Osteoblast (primary cell): ENCODE results near the gene TIMM10B. TPM values are rescaled to one million over a fixed set of nuclear protein-coding genes. Genes with fewer than 3 reads are reported as not detected.
"Not testable (repeated sequence)": the region's sequence is repeated elsewhere in the genome, so short reads cannot be mapped to it uniquely, and the experiment has no call there.

Experiments used
- DNase-seq: peaks from one replicate; pipeline ENCODE4 v3.0.0; 2011; ENCODE audit warnings: low spot score, mixed read lengths; ENCODE audit not compliant: insufficient read length; ENCODE audit errors: missing footprints
- H2AFZ ChIP-seq: 2 replicates; pipeline ENCODE4 v1.6.0; 2011; ENCODE audit warnings: mild to moderate bottlenecking, low read length
- H3K27ac ChIP-seq: 2 replicates; pipeline ENCODE4 v1.5.1; 2011; ENCODE audit warnings: mild to moderate bottlenecking, low read depth, low read length, moderate library complexity
- H3K27me3 ChIP-seq: 2 replicates; pipeline ENCODE4 v1.6.0; 2012; ENCODE audit warnings: mild to moderate bottlenecking, control low read depth, inconsistent platforms, low read length, moderate library complexity; ENCODE audit not compliant: insufficient read depth
- H3K36me3 ChIP-seq: 2 replicates; pipeline ENCODE4 v1.5.1; 2011; ENCODE audit warnings: mild to moderate bottlenecking, low read length, control low read depth, moderate library complexity; ENCODE audit not compliant: insufficient read depth
- H3K4me1 ChIP-seq: 2 replicates; pipeline ENCODE4 v1.5.1; 2011; ENCODE audit warnings: mild to moderate bottlenecking, low read length, control low read depth, moderate library complexity; ENCODE audit not compliant: insufficient read depth
- H3K4me2 ChIP-seq: 2 replicates; pipeline ENCODE4 v1.6.0; 2011; ENCODE audit warnings: mild to moderate bottlenecking, low read length; ENCODE audit not compliant: insufficient read depth
- H3K4me3 ChIP-seq: fragments of 200-600 bp; sonication (generic); 3 replicates; pipeline ENCODE4 v1.5.1; 2012; ENCODE audit warnings: mild to moderate bottlenecking, low read length, inconsistent platforms; ENCODE audit not compliant: insufficient read depth
- H3K79me2 ChIP-seq: 2 replicates; pipeline ENCODE4 v1.6.0; 2012; ENCODE audit warnings: mild to moderate bottlenecking, low read length, control low read depth, inconsistent platforms; ENCODE audit not compliant: insufficient read depth
- H3K9me3 ChIP-seq: 2 replicates; pipeline ENCODE4 v1.5.1; 2011; ENCODE audit warnings: low read depth, low read length, control low read depth
- H4K20me1 ChIP-seq: 2 replicates; pipeline ENCODE4 v1.6.0; 2012; ENCODE audit warnings: mild to moderate bottlenecking, low read length, control low read depth; ENCODE audit not compliant: insufficient read depth
- CTCF ChIP-seq: IDR thresholded peaks from 2 replicates; pipeline ENCODE4 v1.5.1; 2011; ENCODE audit warnings: mild to moderate bottlenecking, low read depth, low read length, moderate library complexity; ENCODE audit errors: extremely low read depth
- total RNA-seq: library from RNA; depleted of rRNA; stranded (reverse); fragments of >200 nt; gene quantifications from 2 replicates; pipeline ENCODE4 v1.2.3, GENCODE V29; 2012

TIMM10B gene
- total RNA-seq, 1 donor: 55.4 TPM

GRCh38 chr11:6504166-6504565, 22.9 kb downstream of the TIMM10B start:
- Histone ChIP-seq H3K4me3 (no peak overlapping the region), H3K4me1 (peaks cover 19% of the 10 kb centered on the region), H3K4me2 (no peak overlapping the region), H3K27ac (no peak overlapping the region), H3K9me3 (no peaks in the 10 kb centered on the region), H2AFZ (no peak overlapping the region), H3K79me2 (no peaks in the 10 kb centered on the region), H3K27me3 (no peaks in the 10 kb centered on the region), H3K36me3 (no peaks in the 10 kb centered on the region), H4K20me1 (no peaks in the 10 kb centered on the region)
- DNase-seq: no peak
- TF ChIP-seq CTCF: no peak

- no peak overlapping the region for H3K4me3 ChIP-seq
- no peaks in the 10 kb centered on the region for H4K20me1 ChIP-seq
- no peaks in the 10 kb centered on the region for H3K79me2 ChIP-seq
- H3K36me3 ChIP-seq: no peaks in the 10 kb centered on the region
- H3K27me3 ChIP-seq: no peaks in the 10 kb centered on the region
- no peak overlapping the region for H2AFZ ChIP-seq
- TF ChIP-seq CTCF: peak; percentile 74
- peaks cover 14% of the 10 kb centered on the region for H3K4me1 ChIP-seq
- peak; percentile 79 for DNase-seq
- peak overlapping the region; percentile 54 for H3K4me2 ChIP-seq
- peak overlapping the region; percentile 43 for H3K27ac ChIP-seq
- no peaks in the 10 kb centered on the region for H3K9me3 ChIP-seq
These were observed 24.4 kb downstream of the TIMM10B start for GRCh38 chr11:6505577-6506240.

- no peak for TF ChIP-seq CTCF
These were observed 35.6 kb downstream of the TIMM10B start for GRCh38 chr11:6516865-6517264.

GRCh38 chr11:6520265-6520664, 39.0 kb downstream of the TIMM10B start:
- Histone ChIP-seq H4K20me1 (no peaks in the 10 kb centered on the region), H3K27me3 (no peaks in the 10 kb centered on the region), H3K27ac (no peak overlapping the region), H3K4me1 (peaks cover 6% of the 10 kb centered on the region), H3K4me3 (no peak overlapping the region), H2AFZ (no peak overlapping the region), H3K4me2 (no peak overlapping the region), H3K36me3 (peaks cover 15% of the 10 kb centered on the region), H3K9me3 (no peaks in the 10 kb centered on the region), H3K79me2 (no peaks in the 10 kb centered on the region)
- TF ChIP-seq CTCF: no peak
- peak; percentile 11 for DNase-seq

More at GRCh38 chr11:6516865-6517264, 35.6 kb downstream of the TIMM10B start:
- Histone ChIP-seq H3K9me3 (no peaks in the 10 kb centered on the region), H3K4me1 (no peaks in the 10 kb centered on the region), H3K27ac (no peak overlapping the region), H3K4me3 (no peak overlapping the region), H3K36me3 (peaks cover 20% of the 10 kb centered on the region), H3K27me3 (no peaks in the 10 kb centered on the region), H3K4me2 (no peak overlapping the region), H3K79me2 (no peaks in the 10 kb centered on the region), H4K20me1 (no peaks in the 10 kb centered on the region), H2AFZ (no peak overlapping the region)
- no peak for DNase-seq

- H3K4me3 ChIP-seq, H3K9me3 ChIP-seq, H3K27ac ChIP-seq, H3K79me2 ChIP-seq, H2AFZ ChIP-seq, H3K4me2 ChIP-seq, DNase-seq, H3K4me1 ChIP-seq, H3K27me3 ChIP-seq, H4K20me1 ChIP-seq: not testable (repeated sequence)
- H3K36me3 ChIP-seq: peaks cover 15% of the 10 kb centered on the region
These were observed 40.6 kb downstream of the TIMM10B start for GRCh38 chr11:6521946-6522345.
